Liver (tissue), 3 donors: ENCODE data around the gene MEGF11.

Source experiments
- CTCF ChIP-seq: fragments of 150-350 bp; IDR thresholded peaks from 2 replicates; pipeline ENCODE4 v1.5.1; 2017; ENCODE audit warnings: improper control_type of control experiment, low read depth, low read length; ENCODE audit not compliant: missing input control
- FOXA1 ChIP-seq: IDR thresholded peaks from 2 replicates; pipeline ENCODE4 v1.6.1; 2016; ENCODE audit warnings: antibody characterized with exemption
- FOXA2 ChIP-seq: IDR thresholded peaks from 2 replicates; pipeline ENCODE4 v1.6.1; 2016; ENCODE audit warnings: antibody characterized with exemption
- GABPA ChIP-seq, 2 donors: IDR thresholded peaks in 1 of 2; conservative IDR thresholded peaks in 1 of 2; 2 replicates each; pipeline ENCODE4 v1.6.1; 2016; ENCODE audit warnings: antibody characterized with exemption in 2 of 2, mild to moderate bottlenecking in 1 of 2, moderate library complexity in 1 of 2
- HNF4G ChIP-seq: IDR thresholded peaks from 2 replicates; pipeline ENCODE4 v1.6.1; 2016; ENCODE audit warnings: antibody characterized with exemption
- JUND ChIP-seq, 2 donors: IDR thresholded peaks; 2 replicates each; pipeline ENCODE4 v1.6.1; 2016; ENCODE audit warnings: antibody characterized with exemption in 2 of 2
- MAX ChIP-seq: IDR thresholded peaks from 2 replicates; pipeline ENCODE4 v1.6.1; 2016; ENCODE audit warnings: antibody characterized with exemption
- RAD21 ChIP-seq, 2 donors: IDR thresholded peaks; 2 replicates each; pipeline ENCODE4 v1.6.1; 2016; ENCODE audit warnings: antibody characterized with exemption in 2 of 2, mild to moderate bottlenecking in 2 of 2
- REST ChIP-seq: IDR thresholded peaks from 2 replicates; pipeline ENCODE4 v1.6.1; 2016; ENCODE audit warnings: antibody characterized with exemption, mild to moderate bottlenecking
- TAF1 ChIP-seq: conservative IDR thresholded peaks from 2 replicates; pipeline ENCODE4 v1.6.1; 2016; ENCODE audit warnings: antibody characterized with exemption, mild to moderate bottlenecking
- YY1 ChIP-seq: IDR thresholded peaks from 2 replicates; pipeline ENCODE4 v1.6.1; 2016; ENCODE audit warnings: antibody characterized with exemption, mild to moderate bottlenecking
- ZBTB33 ChIP-seq: IDR thresholded peaks from 2 replicates; pipeline ENCODE4 v1.6.1; 2016; ENCODE audit warnings: antibody characterized with exemption
- donor health status: healthy.
- donor health status: healthy.

- TF ChIP-seq HNF4G (no peak), REST (no peak), CTCF (no peak), FOXA2 (no peak), FOXA1 (no peak), TAF1 (no peak), JUND (IDR thresholded peaks at IDR 0.05) (no peak), RAD21 (IDR thresholded peaks at IDR 0.05) (no peak), GABPA (IDR thresholded peaks at IDR 0.05 in 1 of 2, conservative IDR thresholded peaks at IDR 0.05 in 1 of 2) (no peak), YY1 (no peak), ZBTB33 (no peak), MAX (no peak)
Observed at GRCh38 chr15:65960586-65960985, 293.0 kb downstream of the MEGF11 start.
